ENCODE data around the gene KLC1.

- TF ChIP-seq CTCF (conservative IDR thresholded peaks at IDR 0.05; ENCODE audit: low read depth, low read length) = no peak
- no peak for TF ChIP-seq EZH2 (IDR thresholded peaks at IDR 0.05; ENCODE audit: borderline replicate concordance, low read depth, low read length, poor library complexity, severe bottlenecking)
Observed at GRCh38 chr14:103584326-103584915, 44.6 kb upstream of the KLC1 start.
